Measurements from ENCODE around the gene ZNF311. TPM values are rescaled to one million over a fixed set of nuclear protein-coding genes. Genes with fewer than 3 reads are reported as not detected.

The ZNF311 gene
- total RNA-seq, 1 donor from 2014 or later = 1.7 TPM

DNA sequence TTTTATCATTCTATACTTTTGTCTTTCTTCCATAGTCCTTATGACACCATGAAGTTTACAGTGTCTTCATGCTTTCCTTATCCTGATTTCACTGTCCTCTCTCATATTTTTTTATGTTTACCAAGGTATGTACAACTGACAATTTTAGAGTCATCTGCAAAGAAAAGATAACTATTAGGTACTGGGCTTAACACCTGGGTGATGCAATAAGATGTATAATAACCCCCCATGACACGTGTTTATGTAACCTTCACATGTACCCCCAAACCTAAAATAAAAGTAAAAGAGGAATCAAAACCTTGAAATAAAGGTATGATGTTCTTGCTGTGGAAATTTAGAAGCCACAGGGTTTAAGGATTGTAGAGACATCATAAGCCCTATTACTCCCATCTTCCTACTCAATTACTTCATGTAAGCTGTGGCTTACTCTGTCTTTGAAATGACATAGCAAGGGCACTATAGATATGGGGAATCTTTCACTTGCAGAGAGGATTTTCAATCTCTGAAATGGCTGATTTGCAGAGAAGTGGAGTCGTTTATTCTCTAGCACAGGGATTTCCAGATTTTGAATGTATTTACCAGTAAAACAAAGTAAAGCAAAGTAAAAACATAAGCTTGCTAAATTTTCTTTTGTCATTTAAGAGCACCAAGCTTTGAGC lies 20.9 kb upstream of the ZNF311 start:
- no peaks in the 10 kb centered on the region for H3K36me3 Mint-ChIP-seq (ENCODE audit: unreplicated experiment)
- no peak overlapping the region for H3K27ac Mint-ChIP-seq (ENCODE audit: unreplicated experiment)
- TF ChIP-seq, protein P1, sequence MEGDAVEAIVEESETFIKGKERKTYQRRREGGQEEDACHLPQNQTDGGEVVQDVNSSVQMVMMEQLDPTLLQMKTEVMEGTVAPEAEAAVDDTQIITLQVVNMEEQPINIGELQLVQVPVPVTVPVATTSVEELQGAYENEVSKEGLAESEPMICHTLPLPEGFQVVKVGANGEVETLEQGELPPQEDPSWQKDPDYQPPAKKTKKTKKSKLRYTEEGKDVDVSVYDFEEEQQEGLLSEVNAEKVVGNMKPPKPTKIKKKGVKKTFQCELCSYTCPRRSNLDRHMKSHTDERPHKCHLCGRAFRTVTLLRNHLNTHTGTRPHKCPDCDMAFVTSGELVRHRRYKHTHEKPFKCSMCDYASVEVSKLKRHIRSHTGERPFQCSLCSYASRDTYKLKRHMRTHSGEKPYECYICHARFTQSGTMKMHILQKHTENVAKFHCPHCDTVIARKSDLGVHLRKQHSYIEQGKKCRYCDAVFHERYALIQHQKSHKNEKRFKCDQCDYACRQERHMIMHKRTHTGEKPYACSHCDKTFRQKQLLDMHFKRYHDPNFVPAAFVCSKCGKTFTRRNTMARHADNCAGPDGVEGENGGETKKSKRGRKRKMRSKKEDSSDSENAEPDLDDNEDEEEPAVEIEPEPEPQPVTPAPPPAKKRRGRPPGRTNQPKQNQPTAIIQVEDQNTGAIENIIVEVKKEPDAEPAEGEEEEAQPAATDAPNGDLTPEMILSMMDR (IDR thresholded peaks at IDR 0.05) = no peak
- H3K27me3 Mint-ChIP-seq (ENCODE audit: unreplicated experiment) = peaks cover 57% of the 10 kb centered on the region
- DNase-seq (ENCODE audit: extremely low spot score, unreplicated experiment) = no peak
- H3K4me1 Mint-ChIP-seq (ENCODE audit: unreplicated experiment) = no peaks in the 10 kb centered on the region
- H3K4me3 Mint-ChIP-seq (ENCODE audit: unreplicated experiment) = no peak overlapping the region
- H3K9me3 Mint-ChIP-seq (ENCODE audit: unreplicated experiment) = no peaks in the 10 kb centered on the region

DNA sequence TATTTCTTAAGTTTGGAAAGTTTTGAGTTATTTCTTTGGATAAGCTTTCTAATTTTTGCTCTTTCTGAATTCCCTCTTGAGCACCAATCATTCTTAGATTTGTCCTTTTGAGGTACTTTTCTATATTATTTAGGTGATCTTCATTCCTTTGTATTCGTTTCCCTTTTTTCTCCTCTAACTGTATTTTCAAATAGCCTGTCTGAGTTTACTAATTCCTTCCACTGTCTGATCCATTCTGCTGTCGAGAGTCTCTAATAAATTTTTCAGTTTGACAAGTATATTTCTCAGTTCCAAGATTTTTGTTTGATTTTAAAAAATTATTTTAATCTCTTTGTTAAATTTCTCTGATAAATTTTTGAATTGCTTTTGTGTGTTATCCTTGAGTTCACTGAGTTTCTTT lies 16.3 kb upstream of the ZNF311 start:
- DNase-seq (ENCODE audit: extremely low spot score, unreplicated experiment) = no peak
- no peak overlapping the region for H3K4me3 Mint-ChIP-seq (ENCODE audit: unreplicated experiment)
- TF ChIP-seq, protein P1 (IDR thresholded peaks at IDR 0.05) = no peak
- no peaks in the 10 kb centered on the region for H3K9me3 Mint-ChIP-seq (ENCODE audit: unreplicated experiment)
- no peak overlapping the region for H3K27ac Mint-ChIP-seq (ENCODE audit: unreplicated experiment)
- H3K27me3 Mint-ChIP-seq (ENCODE audit: unreplicated experiment) = peaks cover 54% of the 10 kb centered on the region
- no peaks in the 10 kb centered on the region for H3K36me3 Mint-ChIP-seq (ENCODE audit: unreplicated experiment)
- H3K4me1 Mint-ChIP-seq (ENCODE audit: unreplicated experiment) = no peaks in the 10 kb centered on the region

DNA sequence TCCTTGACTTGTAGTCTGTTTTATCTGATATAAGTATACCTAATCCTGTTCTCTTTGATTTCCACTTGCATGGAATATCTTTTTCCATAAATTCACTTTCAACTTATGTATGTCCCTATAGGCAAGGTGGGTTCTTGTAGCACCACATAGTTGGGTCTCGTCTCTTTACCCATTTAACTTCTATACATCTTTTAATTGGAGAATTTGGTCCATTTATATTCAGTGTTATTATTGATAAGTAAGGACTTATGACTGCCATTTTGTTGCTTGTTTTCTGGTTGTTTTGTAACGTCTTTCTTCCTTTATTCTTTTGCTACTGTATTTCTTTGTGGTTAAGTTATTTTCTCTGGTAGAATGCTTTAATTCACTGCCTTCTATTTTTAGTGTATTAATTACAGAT lies 14.5 kb upstream of the ZNF311 start:
- Mint-ChIP-seq H3K27me3 (ENCODE audit: unreplicated experiment) (peaks cover 43% of the 10 kb centered on the region), H3K27ac (ENCODE audit: unreplicated experiment) (no peak overlapping the region), H3K4me1 (ENCODE audit: unreplicated experiment) (peaks cover 2% of the 10 kb centered on the region), H3K9me3 (ENCODE audit: unreplicated experiment) (no peaks in the 10 kb centered on the region), H3K36me3 (ENCODE audit: unreplicated experiment) (no peaks in the 10 kb centered on the region), H3K4me3 (ENCODE audit: unreplicated experiment) (no peak overlapping the region)
- TF ChIP-seq, protein P1 (IDR thresholded peaks at IDR 0.05) = no peak
- no peak for DNase-seq (ENCODE audit: extremely low spot score, unreplicated experiment)

DNA sequence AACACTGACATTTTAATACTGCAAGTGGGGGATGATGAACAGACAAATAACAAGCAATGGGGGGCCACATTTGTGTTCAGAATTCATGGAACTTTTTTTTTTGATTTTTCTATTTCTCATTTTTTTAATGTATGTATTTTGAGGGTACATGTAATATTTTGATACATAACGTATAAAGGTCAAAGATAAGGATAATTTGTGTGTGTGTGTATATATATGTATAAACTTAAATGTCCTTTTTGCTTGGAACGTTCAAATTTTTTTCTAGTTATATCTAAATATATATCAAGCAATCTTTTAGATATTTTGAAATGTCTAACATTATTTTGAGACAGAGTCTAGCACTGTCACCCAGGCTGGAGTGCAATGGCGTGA lies 12.3 kb upstream of the ZNF311 start:
- TF ChIP-seq, protein P1 (IDR thresholded peaks at IDR 0.05) = no peak
- peaks cover 2% of the 10 kb centered on the region for H3K4me1 Mint-ChIP-seq (ENCODE audit: unreplicated experiment)
- H3K4me3 Mint-ChIP-seq (ENCODE audit: unreplicated experiment) = no peak overlapping the region
- no peak for DNase-seq (ENCODE audit: extremely low spot score, unreplicated experiment)
- no peaks in the 10 kb centered on the region for H3K36me3 Mint-ChIP-seq (ENCODE audit: unreplicated experiment)
- no peaks in the 10 kb centered on the region for H3K9me3 Mint-ChIP-seq (ENCODE audit: unreplicated experiment)
- peaks cover 36% of the 10 kb centered on the region for H3K27me3 Mint-ChIP-seq (ENCODE audit: unreplicated experiment)
- H3K27ac Mint-ChIP-seq (ENCODE audit: unreplicated experiment) = no peak overlapping the region

DNA sequence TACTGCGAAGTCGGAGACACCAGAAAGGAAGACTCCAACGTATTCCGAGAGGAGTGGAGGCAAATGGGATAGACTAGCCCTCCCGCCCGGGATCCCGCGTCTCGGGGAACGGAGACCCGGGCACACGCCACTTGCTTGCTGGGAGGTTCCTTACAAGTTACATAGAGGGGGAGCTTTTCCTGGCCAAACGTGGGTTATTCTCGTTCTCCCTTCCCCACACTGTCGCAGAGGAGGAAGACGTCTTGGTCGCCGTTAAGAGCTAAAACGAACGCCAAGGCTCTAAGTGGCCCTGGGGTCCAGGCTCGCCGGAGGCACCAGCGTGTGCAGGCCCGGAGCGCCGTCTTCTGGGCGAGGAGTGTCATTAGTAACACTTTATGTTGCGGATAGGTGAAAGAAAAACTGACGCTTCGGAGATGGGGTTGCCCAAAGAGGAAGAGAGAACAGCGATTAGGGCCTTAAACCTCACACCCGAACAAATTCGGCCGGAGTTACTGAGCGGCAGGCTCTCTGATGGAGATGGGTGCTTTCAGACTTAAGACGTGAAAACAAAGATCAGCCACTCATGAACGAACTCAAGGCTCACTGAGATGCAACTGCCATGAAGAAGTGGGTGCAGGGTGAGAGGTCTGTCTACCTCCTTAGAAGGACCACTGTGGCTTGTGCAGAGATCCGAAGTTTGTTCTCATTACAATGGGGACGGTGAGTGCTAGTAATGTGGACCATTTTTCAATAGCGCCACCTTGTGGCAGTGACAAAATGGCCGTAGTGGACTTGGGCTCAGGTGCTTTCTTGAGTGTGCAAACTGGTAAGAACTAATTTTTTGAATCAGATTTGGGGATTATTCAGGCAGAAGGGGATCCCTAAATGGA lies 11.7 kb upstream of the ZNF311 start:
- Mint-ChIP-seq H3K27ac (ENCODE audit: unreplicated experiment) (peak overlapping the region; percentile 27), H3K9me3 (ENCODE audit: unreplicated experiment) (no peaks in the 10 kb centered on the region), H3K4me1 (ENCODE audit: unreplicated experiment) (peaks cover 2% of the 10 kb centered on the region)

More for the DNA sequence above, 11.7 kb upstream of the ZNF311 start:
- TF ChIP-seq, protein P1 (IDR thresholded peaks at IDR 0.05) = peak; percentile 84
- H3K36me3 Mint-ChIP-seq (ENCODE audit: unreplicated experiment) = no peaks in the 10 kb centered on the region
- H3K4me3 Mint-ChIP-seq (ENCODE audit: unreplicated experiment) = peak overlapping the region; percentile 80
- DNase-seq (ENCODE audit: extremely low spot score, unreplicated experiment) = peak; percentile 91
- H3K27me3 Mint-ChIP-seq (ENCODE audit: unreplicated experiment) = peaks cover 31% of the 10 kb centered on the region
